Suprapubic skin (tissue), 4 donors: Measurements from ENCODE around the gene SLC7A7. TPM values are rescaled to one million over a fixed set of nuclear protein-coding genes. Genes with fewer than 3 reads are reported as not detected.
"Not testable (repeated sequence)": the region's sequence is repeated elsewhere in the genome, so short reads cannot be mapped to it uniquely, and the experiment has no call there.

Experiments
- DNase-seq, 2 donors: peaks; one replicate each; pipeline ENCODE4 v3.0.0-alpha.2; 2019; ENCODE audit warnings: low spot score in 2 of 2
- H3K27ac ChIP-seq: fragments of 200-600 bp; sonication (generic); one replicate; pipeline ENCODE4 v1.5.1; 2019
- H3K27me3 ChIP-seq: fragments of 200-600 bp; sonication (generic); one replicate; pipeline ENCODE4 v1.5.1; 2019
- H3K36me3 ChIP-seq: fragments of 200-600 bp; sonication (generic); one replicate; pipeline ENCODE4 v1.5.1; 2019
- H3K4me1 ChIP-seq: fragments of 200-600 bp; sonication (generic); one replicate; pipeline ENCODE4 v1.5.1; 2019
- H3K4me3 ChIP-seq: fragments of 200-600 bp; sonication (generic); one replicate; pipeline ENCODE4 v1.5.1; 2019; ENCODE audit warnings: mild to moderate bottlenecking
- H3K9me3 ChIP-seq: fragments of 200-600 bp; sonication (generic); one replicate; pipeline ENCODE4 v1.5.1; 2019
- EP300 ChIP-seq: sonication (generic); formaldehyde crosslinking; IDR thresholded peaks from one replicate; pipeline ENCODE4 v1.6.1; 2017; ENCODE audit warnings: antibody characterized with exemption
- POLR2A ChIP-seq, 2 donors: fragments of 450-650 bp; IDR thresholded peaks; one replicate each; pipeline ENCODE4 v1.6.1; 2017; ENCODE audit warnings: antibody characterized with exemption in 2 of 2, mild to moderate bottlenecking in 2 of 2, moderate library complexity in 2 of 2
- POLR2AphosphoS5 ChIP-seq, 3 donors: sonication (generic); formaldehyde crosslinking; IDR thresholded peaks; one replicate each; pipeline ENCODE4 v1.6.1; 2017; ENCODE audit warnings: antibody characterized with exemption in 3 of 3
- WGBS: methylation state at CpG from one replicate; pipeline ENCODE4 v1.1.5; 2018; 5-methylcytosine and 5-hydroxymethylcytosine counted together
- total RNA-seq, 4 donors: library from RNA; depleted of rRNA; stranded (reverse); fragments of >200 nt; gene quantifications; one replicate each; pipeline ENCODE4 v1.1.0, GENCODE V29; 2016
- TF ChIP-seq, protein P1 (sequence below), 2 donors: fragments of 200-600 bp in 1 of 2; fragments of 450-650 bp in 1 of 2; sonication (generic) in 1 of 2; IDR thresholded peaks; one replicate each; pipeline ENCODE4 v1.5.1; 2016 to 2019; ENCODE audit warnings: antibody characterized with exemption in 2 of 2, mild to moderate bottlenecking in 1 of 2, moderate library complexity in 1 of 2

Gene SLC7A7
- total RNA-seq, 4 donors from 2014 or later = 1.8 to 3.8 (median 2.9) TPM

DNA sequence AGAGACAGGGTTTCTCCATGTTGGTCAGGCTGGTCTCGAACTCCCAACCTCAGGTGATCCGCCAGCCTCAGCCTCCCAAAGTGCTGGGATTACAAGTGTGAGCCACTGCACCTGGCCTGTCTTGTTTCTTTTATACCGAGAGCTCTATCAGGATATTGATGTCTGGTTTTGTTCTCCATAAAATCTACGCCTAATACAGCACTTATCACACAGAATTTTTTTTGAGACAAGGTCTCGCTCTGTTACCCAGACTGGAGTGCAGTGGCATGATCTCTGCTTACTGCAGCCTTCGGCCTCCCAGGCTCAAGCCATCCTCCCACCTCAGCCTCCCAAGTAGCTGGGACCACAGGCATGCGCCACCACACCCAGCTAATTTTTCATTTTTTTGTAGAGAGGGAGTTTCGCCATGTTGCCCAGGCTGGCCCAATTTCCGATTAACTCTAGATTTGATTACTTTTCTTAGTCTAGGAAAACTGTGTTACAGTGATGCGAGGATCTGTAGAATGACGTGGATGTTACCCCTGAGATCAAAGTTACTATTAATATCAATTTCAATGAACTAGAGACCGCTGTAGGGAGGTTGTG lies 13.9 kb upstream of the SLC7A7 start:
- not testable (repeated sequence) for H3K9me3 ChIP-seq, H3K36me3 ChIP-seq, H3K27me3 ChIP-seq, DNase-seq
- WGBS = 77% methylated on average over 12 of the region's 12 CpGs
- H3K4me1 ChIP-seq = peaks cover 20% of the 10 kb centered on the region
- peak; percentile 9 for TF ChIP-seq EP300
- H3K4me3 ChIP-seq = peak overlapping the region; percentile 59
- H3K27ac ChIP-seq = peak overlapping the region; percentile 57

DNA sequence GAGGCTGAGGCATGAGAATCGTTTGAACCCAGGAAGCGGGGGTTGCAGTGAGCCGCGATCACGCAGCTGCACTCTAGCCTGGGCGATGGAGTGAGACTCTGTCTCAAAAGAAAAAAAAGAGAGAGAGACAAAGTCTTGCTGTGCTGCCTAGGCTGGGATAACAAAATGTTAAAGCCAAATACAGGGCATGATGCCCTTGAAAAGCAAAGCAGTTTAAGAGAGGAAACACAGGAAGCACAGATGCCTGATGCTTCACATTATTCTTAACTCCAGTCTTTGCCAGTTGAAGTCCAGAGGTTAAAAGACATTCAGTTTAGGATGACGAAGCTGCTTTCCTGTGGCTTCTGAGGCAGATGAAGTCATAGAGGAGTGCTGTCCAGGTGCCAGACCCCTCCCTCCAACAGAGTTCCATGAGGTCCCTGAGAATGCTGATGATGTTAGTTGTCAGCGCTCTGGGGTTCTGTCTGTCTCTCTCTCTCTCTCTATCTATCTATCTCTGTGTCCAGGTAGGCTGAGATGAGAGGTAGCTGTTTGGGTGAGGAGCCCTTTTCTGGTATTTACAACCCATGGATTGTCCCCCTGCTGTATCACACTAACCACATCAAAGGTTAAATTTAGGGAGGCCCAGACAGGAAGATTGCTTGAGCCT lies 9.6 kb upstream of the SLC7A7 start:
- Histone ChIP-seq H3K36me3 (no peaks in the 10 kb centered on the region), H3K9me3 (no peaks in the 10 kb centered on the region), H3K27ac (no peak overlapping the region), H3K4me3 (no peak overlapping the region), H3K27me3 (no peaks in the 10 kb centered on the region), H3K4me1 (peaks cover 30% of the 10 kb centered on the region)
- DNase-seq = no peak
- 58% methylated on average over 8 of the region's 8 CpGs for WGBS
- no peak for TF ChIP-seq POLR2A (IDR thresholded peaks at IDR 0.05)
- TF ChIP-seq POLR2AphosphoS5 (IDR thresholded peaks at IDR 0.05) = no peak
- TF ChIP-seq EP300 = no peak
- TF ChIP-seq, protein P1, sequence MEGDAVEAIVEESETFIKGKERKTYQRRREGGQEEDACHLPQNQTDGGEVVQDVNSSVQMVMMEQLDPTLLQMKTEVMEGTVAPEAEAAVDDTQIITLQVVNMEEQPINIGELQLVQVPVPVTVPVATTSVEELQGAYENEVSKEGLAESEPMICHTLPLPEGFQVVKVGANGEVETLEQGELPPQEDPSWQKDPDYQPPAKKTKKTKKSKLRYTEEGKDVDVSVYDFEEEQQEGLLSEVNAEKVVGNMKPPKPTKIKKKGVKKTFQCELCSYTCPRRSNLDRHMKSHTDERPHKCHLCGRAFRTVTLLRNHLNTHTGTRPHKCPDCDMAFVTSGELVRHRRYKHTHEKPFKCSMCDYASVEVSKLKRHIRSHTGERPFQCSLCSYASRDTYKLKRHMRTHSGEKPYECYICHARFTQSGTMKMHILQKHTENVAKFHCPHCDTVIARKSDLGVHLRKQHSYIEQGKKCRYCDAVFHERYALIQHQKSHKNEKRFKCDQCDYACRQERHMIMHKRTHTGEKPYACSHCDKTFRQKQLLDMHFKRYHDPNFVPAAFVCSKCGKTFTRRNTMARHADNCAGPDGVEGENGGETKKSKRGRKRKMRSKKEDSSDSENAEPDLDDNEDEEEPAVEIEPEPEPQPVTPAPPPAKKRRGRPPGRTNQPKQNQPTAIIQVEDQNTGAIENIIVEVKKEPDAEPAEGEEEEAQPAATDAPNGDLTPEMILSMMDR (IDR thresholded peaks at IDR 0.05) = no peak

DNA sequence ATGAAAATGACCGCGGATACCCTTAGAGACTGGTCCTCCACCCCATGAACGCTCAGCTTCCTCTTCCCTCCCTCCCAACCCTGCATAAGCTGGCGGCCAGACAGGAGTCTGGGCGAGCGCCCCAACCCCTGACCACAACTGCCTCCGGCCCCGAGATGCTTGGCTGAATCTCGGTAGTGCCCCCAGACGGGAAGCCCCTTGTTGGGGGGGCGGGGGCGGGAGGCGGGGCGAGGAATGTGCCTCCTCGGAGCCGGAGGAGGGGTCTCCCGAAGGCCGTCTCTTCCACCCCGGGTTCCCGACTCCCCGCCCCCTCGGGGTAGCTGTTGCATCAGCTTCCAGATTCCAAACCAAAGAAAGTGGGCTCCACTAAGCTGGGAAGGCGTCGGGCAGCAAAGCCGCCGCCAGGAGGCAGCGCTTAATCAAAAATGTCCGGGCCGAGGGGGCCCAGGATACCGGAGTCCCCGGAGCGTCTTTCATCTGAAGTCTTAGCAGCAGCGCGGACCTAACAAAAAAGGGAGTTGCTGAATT lies 7.4 kb upstream of the SLC7A7 start:
- TF ChIP-seq POLR2AphosphoS5 (IDR thresholded peaks at IDR 0.05) = no peak
- TF ChIP-seq, protein P1 (IDR thresholded peaks at IDR 0.05) = peak; percentile 73 to 82
- TF ChIP-seq POLR2A (IDR thresholded peaks at IDR 0.05) = no peak
- no peak for TF ChIP-seq EP300
- no peaks in the 10 kb centered on the region for H3K9me3 ChIP-seq
- peak; percentile 88 to 90 for DNase-seq
- H3K36me3 ChIP-seq = no peaks in the 10 kb centered on the region
- no peaks in the 10 kb centered on the region for H3K27me3 ChIP-seq
- WGBS = 2% methylated on average over 25 of the region's 34 CpGs
- peak overlapping the region; percentile 44 for H3K4me3 ChIP-seq
- H3K27ac ChIP-seq = no peak overlapping the region
- H3K4me1 ChIP-seq = peaks cover 34% of the 10 kb centered on the region

DNA sequence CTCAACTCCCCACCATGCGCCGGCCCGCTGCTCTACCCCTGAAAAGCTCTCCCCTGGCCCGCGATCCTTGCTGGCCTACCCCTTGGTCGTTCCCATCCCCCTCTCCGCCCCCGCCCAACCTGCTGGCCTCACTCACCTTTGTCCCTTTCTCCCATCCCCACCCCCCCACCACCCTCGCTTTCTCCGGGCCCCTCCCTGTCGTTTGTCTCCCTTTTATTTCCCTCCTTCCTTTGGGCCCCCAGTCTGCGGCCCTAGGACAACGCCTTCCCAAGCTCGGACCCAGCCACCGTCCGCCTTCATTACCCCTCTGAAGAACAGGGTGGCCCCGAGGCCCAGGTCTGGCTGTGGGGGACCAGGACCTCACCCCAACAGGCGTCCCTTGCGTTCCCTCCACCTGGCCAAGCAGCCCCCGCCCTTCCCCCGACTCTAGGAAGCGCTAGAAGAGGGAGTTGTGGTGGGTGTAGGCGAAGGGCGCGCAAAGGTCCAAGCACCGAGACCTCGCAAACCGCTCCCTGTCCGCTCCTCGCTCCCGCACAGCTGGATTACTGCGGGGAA lies 6.9 kb upstream of the SLC7A7 start:
- no peak overlapping the region for H3K27ac ChIP-seq
- peak overlapping the region; percentile 44 for H3K4me3 ChIP-seq
- H3K4me1 ChIP-seq = peaks cover 34% of the 10 kb centered on the region
- DNase-seq = peak in 1 of 2 donors; percentile 77
- WGBS = 64% methylated on average over 32 of the region's 32 CpGs
- no peaks in the 10 kb centered on the region for H3K9me3 ChIP-seq
- H3K36me3 ChIP-seq = no peaks in the 10 kb centered on the region
- no peak for TF ChIP-seq POLR2AphosphoS5 (IDR thresholded peaks at IDR 0.05)
- no peak for TF ChIP-seq EP300
- TF ChIP-seq POLR2A (IDR thresholded peaks at IDR 0.05) = no peak
- TF ChIP-seq, protein P1 (IDR thresholded peaks at IDR 0.05) = no peak
- H3K27me3 ChIP-seq = no peaks in the 10 kb centered on the region

DNA sequence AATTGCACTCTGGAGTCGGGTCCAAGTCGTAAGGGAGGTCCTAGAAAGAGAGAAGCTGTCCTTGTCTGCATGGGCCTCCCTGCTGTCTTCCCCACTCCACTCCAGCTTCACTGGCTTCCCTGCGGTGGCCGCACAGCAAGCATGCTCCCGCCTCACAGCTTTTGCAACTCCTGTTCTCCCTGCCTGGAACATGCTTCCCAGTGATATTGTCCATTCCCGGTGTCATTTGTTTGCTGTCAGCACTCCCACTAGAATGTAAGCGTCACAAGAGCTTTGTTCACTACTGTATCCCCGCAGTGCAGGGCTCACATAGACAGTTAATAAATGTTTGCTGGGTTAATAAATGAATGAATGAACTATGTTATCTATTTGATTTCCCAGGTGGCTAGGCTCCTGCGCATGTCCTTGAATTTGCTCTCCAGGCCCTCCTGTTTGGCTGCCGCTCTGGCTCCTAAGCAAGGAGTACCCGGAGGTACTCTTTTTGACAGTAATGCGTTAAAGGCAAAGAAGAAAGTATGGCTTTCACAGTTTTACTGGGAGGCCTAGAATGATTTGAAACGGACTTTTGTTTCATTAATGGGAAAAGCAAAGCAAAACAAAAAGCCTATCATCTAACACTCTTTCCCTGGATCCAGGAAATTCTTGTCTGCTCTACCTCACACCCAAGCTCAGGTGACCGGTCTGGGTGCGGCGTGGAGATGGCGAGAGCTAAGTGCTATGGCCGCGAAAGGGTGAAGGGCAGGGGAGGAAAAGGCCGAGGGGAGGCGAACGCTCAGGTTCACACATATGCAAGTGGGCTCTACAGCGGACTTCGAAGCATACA lies 6.2 kb upstream of the SLC7A7 start:
- no peak overlapping the region for H3K4me3 ChIP-seq
- H3K27me3 ChIP-seq = no peaks in the 10 kb centered on the region
- 88% methylated on average over 24 of the region's 24 CpGs for WGBS
- no peak for TF ChIP-seq EP300
- TF ChIP-seq, protein P1 (IDR thresholded peaks at IDR 0.05) = no peak
- TF ChIP-seq POLR2AphosphoS5 (IDR thresholded peaks at IDR 0.05) = no peak
- TF ChIP-seq POLR2A (IDR thresholded peaks at IDR 0.05) = no peak
- H3K4me1 ChIP-seq = peaks cover 34% of the 10 kb centered on the region
- no peaks in the 10 kb centered on the region for H3K36me3 ChIP-seq
- no peaks in the 10 kb centered on the region for H3K9me3 ChIP-seq
- no peak overlapping the region for H3K27ac ChIP-seq
- no peak for DNase-seq
